Measurements from ENCODE around the gene MGLL. TPM values are rescaled to one million over a fixed set of nuclear protein-coding genes. Genes with fewer than 3 reads are reported as not detected.

MGLL gene
- total RNA-seq, 1 donor: 18.1 TPM

DNA sequence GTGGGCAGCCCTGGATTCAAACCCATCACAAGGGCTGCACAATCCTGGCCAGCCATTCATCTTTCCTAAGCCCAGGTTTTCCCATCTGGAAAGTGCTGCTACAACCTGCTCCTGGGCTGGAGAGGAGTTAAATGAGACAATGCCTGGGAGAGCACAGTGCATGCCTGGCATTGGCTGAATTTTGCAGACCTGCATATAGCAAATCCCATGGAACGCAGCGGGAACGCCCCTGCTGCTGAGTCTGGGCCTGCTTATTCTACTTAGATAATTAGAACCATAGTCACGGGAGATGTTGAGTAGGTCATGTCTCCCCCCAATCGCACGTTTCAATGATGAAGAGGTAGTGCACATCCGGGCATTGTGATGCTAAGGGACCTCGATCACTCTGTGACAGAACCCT is 102.9 kb downstream of the MGLL start:
- Histone ChIP-seq H3K27ac (ENCODE audit: low read depth, low read length) (no peak overlapping the region), H3K4me2 (ENCODE audit: insufficient read depth, low read length) (no peak overlapping the region), H3K4me1 (ENCODE audit: insufficient read depth, low read length) (no peaks in the 10 kb centered on the region), H3K4me3 (ENCODE audit: insufficient read depth, low read length) (no peak overlapping the region), H4K20me1 (ENCODE audit: insufficient read depth, low read length) (no peaks in the 10 kb centered on the region), H3K27me3 (ENCODE audit: insufficient read depth, low read length) (no peaks in the 10 kb centered on the region), H3K9me3 (ENCODE audit: low read depth, low read length) (no peaks in the 10 kb centered on the region), H3K79me2 (ENCODE audit: insufficient read depth, low read length) (no peaks in the 10 kb centered on the region), H3K36me3 (ENCODE audit: insufficient read depth, low read length) (peaks cover 3% of the 10 kb centered on the region), H2AFZ (ENCODE audit: low read length) (no peak overlapping the region)
- TF ChIP-seq, protein P1, sequence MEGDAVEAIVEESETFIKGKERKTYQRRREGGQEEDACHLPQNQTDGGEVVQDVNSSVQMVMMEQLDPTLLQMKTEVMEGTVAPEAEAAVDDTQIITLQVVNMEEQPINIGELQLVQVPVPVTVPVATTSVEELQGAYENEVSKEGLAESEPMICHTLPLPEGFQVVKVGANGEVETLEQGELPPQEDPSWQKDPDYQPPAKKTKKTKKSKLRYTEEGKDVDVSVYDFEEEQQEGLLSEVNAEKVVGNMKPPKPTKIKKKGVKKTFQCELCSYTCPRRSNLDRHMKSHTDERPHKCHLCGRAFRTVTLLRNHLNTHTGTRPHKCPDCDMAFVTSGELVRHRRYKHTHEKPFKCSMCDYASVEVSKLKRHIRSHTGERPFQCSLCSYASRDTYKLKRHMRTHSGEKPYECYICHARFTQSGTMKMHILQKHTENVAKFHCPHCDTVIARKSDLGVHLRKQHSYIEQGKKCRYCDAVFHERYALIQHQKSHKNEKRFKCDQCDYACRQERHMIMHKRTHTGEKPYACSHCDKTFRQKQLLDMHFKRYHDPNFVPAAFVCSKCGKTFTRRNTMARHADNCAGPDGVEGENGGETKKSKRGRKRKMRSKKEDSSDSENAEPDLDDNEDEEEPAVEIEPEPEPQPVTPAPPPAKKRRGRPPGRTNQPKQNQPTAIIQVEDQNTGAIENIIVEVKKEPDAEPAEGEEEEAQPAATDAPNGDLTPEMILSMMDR (IDR thresholded peaks at IDR 0.05; ENCODE audit: extremely low read depth, low read depth, low read length): no peak
- DNase-seq (ENCODE audit: insufficient read length, low spot score, missing footprints): no peak

DNA sequence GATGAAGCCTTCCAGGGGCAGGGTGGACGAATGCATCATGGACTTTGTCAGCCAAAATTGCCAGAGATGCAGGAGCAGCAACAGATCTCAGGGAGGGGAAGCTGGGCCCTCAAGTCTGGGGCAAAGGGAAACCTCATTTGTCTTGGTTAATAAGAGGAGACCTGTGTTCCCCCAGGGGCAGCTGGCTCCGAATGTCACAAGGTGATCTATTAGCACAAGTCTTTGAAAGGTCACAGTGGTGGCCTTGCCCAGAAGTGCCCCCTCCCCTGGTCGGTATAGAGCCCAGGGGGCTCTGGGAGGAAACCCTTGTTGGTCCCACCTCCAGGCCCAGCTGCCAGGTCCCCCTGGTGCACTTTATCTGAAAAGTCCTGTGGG is 103.4 kb downstream of the MGLL start:
- Histone ChIP-seq H3K4me3 (ENCODE audit: insufficient read depth, low read length) (no peak overlapping the region), H2AFZ (ENCODE audit: low read length) (no peak overlapping the region), H3K9me3 (ENCODE audit: low read depth, low read length) (no peaks in the 10 kb centered on the region), H3K79me2 (ENCODE audit: insufficient read depth, low read length) (no peaks in the 10 kb centered on the region), H3K4me2 (ENCODE audit: insufficient read depth, low read length) (no peak overlapping the region), H3K27me3 (ENCODE audit: insufficient read depth, low read length) (no peaks in the 10 kb centered on the region), H3K36me3 (ENCODE audit: insufficient read depth, low read length) (peaks cover 4% of the 10 kb centered on the region), H3K27ac (ENCODE audit: low read depth, low read length) (no peak overlapping the region), H3K4me1 (ENCODE audit: insufficient read depth, low read length) (no peaks in the 10 kb centered on the region), H4K20me1 (ENCODE audit: insufficient read depth, low read length) (no peaks in the 10 kb centered on the region)
- no peak for DNase-seq (ENCODE audit: insufficient read length, low spot score, missing footprints)
- TF ChIP-seq, protein P1 (IDR thresholded peaks at IDR 0.05; ENCODE audit: extremely low read depth, low read depth, low read length): no peak

DNA sequence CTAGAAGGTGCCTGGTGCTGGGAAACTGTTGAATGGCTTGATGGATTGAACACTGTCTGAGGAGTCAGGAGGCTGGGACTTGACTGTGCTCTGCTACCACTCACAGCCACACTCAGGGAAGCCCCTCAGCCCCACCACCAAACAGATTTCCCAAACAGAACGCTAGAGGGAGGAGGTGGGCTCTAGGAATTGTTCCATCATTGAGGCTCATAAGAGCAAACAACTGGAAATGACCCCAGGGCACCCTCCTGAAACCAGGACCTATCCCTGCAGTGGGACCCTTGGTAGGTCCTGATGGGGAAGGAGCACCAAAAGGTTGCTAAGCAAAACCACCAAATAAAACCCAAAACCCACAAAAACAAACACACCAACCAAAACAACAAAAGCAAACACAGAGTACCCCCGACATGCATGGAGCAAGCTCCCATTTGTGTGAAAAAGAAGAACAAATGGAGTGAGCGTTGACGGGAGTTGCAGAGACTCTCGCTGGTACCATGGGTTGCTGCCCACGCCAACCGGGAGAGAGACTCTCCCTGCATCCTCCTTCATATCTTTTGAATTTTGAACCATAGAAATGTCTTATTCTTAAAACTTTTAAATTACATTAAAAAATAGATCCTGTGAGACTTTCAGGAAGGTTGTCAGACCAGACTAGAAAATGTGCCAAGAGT is 103.9 kb downstream of the MGLL start:
- Histone ChIP-seq H3K4me1 (ENCODE audit: insufficient read depth, low read length) (no peaks in the 10 kb centered on the region), H3K9me3 (ENCODE audit: low read depth, low read length) (no peaks in the 10 kb centered on the region), H3K27me3 (ENCODE audit: insufficient read depth, low read length) (no peaks in the 10 kb centered on the region), H2AFZ (ENCODE audit: low read length) (no peak overlapping the region), H3K4me2 (ENCODE audit: insufficient read depth, low read length) (no peak overlapping the region), H3K79me2 (ENCODE audit: insufficient read depth, low read length) (no peaks in the 10 kb centered on the region), H4K20me1 (ENCODE audit: insufficient read depth, low read length) (no peaks in the 10 kb centered on the region), H3K4me3 (ENCODE audit: insufficient read depth, low read length) (no peak overlapping the region), H3K36me3 (ENCODE audit: insufficient read depth, low read length) (peaks cover 4% of the 10 kb centered on the region), H3K27ac (ENCODE audit: low read depth, low read length) (no peak overlapping the region)
- no peak for DNase-seq (ENCODE audit: insufficient read length, low spot score, missing footprints)
- TF ChIP-seq, protein P1 (IDR thresholded peaks at IDR 0.05; ENCODE audit: extremely low read depth, low read depth, low read length): no peak

DNA sequence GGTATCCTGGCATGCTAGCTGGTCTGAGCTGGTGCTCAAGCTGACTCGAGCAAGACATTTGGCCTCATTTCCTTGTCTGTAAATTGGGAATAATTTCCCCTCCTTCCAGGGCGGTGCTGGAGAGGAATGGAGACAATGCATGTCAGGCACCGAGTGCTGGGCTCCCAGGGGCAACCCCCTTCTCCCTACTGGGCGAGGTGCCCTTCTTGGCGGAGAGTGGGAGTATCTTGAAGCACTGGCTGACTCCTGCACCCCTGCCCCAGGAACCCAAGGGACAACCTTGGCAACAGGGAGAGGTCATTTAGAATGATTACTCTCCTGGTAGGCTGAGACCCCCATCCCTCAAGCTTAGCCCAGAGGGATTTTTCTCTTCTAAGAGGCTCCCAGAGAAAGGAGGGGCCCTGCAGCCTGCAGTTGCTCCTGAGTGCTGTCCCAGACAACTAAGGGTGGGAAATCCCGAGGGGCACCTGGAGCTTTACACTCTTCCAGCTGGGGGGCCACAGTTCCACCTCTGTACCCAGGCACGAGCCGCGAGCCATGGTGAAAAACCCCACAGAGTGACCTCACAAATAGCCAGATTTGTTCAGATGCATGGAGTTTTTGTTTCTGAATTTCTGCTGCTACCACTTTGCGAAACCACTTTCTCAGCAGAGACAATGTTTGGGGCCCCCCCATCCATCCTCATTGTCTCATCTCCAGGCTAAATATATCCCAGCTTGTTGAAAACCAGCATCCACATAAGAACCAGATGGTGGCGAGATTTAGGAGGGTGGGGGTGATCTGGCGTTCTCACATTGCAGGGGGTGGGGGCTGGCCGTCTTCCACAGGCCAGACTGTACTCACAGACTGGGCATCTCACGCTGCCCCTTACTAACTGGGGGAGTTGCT is 104.7 kb downstream of the MGLL start:
- Histone ChIP-seq H3K9me3 (ENCODE audit: low read depth, low read length) (no peaks in the 10 kb centered on the region), H3K27me3 (ENCODE audit: insufficient read depth, low read length) (no peaks in the 10 kb centered on the region), H3K4me1 (ENCODE audit: insufficient read depth, low read length) (no peaks in the 10 kb centered on the region), H3K79me2 (ENCODE audit: insufficient read depth, low read length) (no peaks in the 10 kb centered on the region), H2AFZ (ENCODE audit: low read length) (no peak overlapping the region), H3K4me2 (ENCODE audit: insufficient read depth, low read length) (no peak overlapping the region), H4K20me1 (ENCODE audit: insufficient read depth, low read length) (no peaks in the 10 kb centered on the region), H3K27ac (ENCODE audit: low read depth, low read length) (no peak overlapping the region), H3K4me3 (ENCODE audit: insufficient read depth, low read length) (no peak overlapping the region), H3K36me3 (ENCODE audit: insufficient read depth, low read length) (peaks cover 4% of the 10 kb centered on the region)
- DNase-seq (ENCODE audit: insufficient read length, low spot score, missing footprints): no peak
- TF ChIP-seq, protein P1 (IDR thresholded peaks at IDR 0.05; ENCODE audit: extremely low read depth, low read depth, low read length): no peak
